D341Med (cell line): ENCODE results near the gene HSD3B1.
"Not testable (repeated sequence)": the region's sequence is repeated elsewhere in the genome, so short reads cannot be mapped to it uniquely, and the experiment has no call there.

ENCODE experiments used
- DNase-seq: peaks from one replicate; pipeline ENCODE4 v3.0.0; 2012; ENCODE audit warnings: low spot score

Gene HSD3B1

DNA sequence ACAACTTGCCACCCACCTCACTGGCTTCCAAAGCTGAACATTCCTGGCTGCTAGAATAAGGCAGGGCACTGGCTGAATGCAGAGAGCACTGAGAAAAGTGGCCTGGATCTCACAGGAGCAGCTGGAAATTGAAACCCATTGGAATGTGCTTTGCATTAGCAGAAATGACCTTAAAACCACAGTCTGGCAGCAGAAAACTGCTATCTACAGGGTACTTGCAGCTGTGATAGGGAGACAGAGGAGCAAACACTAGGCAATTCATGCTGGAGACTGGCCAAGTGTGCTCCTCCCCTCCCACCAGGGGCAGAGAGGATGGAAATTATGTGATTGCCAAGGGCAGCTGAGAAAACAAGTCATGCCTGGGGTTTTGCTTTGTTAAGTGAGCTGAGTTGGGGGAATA is 47.2 kb downstream of the HSD3B1 start:
- DNase-seq = no peak

GRCh38 chr1:119556423-119556822 is 49.4 kb downstream of the HSD3B1 start:
- no peak for DNase-seq

GRCh38 chr1:119560402-119560801 is 53.4 kb downstream of the HSD3B1 start:
- not testable (repeated sequence) for DNase-seq

DNA sequence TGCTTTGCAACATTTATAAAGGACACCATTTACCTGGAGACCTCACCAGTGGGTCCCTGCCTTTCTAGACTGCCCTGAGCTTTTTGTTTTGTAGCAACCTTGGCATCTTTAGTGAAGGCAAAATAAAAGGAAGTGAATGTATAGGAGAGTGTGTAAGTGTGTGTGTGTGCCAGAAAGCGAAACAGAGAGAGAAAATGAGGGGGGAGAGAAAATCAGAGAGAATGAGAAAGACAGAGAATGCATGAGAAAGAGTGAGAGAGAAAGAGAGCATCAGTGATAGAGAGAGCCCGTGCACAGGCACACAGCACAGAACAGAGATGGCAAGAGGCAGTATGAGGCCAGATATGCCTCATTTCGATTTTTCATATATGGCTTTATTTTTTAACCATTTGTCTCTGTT is 57.5 kb downstream of the HSD3B1 start:
- DNase-seq = no peak
